GM21825 (cell line): Measurements from ENCODE around the gene SARDH.
"Not testable (repeated sequence)": the region's sequence is repeated elsewhere in the genome, so short reads cannot be mapped to it uniquely, and the experiment has no call there.

Experiments used
- ATAC-seq: cut with Tn5 transposase; IDR thresholded peaks from one replicate; pipeline ENCODE4 v1.9.1; 2021; ENCODE audit warnings: mild to moderate bottlenecking, moderate library complexity; ENCODE audit not compliant: unreplicated experiment

The SARDH gene

DNA sequence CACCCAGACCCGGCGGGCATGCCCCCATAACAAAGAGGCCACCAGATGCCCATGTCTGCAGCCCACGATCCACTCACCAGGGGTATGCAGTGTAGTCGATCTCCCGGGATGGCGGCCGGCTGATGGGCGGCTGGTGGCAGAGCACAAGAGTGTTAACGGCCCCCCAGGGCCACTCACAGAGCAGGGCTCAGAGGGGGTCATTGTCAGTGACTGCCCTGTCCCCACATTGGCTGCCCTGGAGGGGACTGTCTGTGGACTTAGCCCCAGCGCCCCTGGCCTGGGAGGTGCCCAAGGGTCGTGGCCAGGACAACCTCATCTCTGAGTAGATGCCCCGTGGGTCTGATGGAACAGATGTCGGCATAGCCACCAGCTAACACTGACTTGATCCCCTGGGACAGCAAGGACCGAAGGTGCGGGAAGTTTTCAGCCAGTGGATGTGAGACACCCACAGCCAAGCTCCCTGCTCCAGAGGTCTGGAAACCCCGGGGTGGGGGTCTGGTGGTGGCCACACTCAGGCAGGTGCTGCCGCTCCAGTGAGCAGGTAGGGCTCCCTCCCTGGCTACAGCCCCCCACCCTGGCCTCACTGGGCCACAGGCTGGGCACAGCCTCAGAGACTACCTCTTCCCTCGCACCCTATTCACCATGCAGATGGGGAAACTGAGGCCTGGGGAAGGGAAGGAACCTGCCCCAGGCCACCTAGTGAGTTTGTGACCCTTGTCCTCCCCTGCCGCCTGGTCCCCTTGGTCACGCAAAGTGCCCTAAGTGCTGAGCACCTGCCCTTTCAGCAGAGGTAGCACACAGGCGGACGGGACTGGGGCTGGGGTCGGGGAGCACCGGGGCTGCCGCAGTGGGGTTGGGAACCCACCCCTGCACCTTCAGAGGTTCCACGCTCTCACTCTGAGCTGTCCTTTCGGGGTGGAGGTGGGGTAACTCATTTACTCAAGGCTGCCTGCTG lies 38.1 kb upstream of the SARDH start:
- no peak for ATAC-seq

DNA sequence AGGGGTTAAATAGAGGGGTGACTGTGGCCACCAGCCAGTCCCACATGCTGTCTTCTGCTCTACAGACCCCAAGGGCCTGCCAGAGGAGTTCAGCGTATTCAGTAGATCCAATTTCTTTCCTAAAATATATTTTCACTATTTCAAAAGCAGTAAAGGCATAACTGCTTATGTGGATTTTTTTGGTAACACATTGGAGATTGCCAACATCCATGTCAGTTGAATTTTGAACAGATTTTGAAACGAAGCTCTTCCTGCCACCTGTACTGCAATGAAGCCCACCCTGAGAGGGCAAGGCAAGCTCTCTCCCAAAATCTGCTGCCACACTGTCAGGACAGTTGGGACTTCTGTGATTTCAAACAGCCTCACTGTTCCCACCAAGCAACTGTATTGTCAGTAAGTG lies 37.1 kb upstream of the SARDH start:
- ATAC-seq = no peak

DNA sequence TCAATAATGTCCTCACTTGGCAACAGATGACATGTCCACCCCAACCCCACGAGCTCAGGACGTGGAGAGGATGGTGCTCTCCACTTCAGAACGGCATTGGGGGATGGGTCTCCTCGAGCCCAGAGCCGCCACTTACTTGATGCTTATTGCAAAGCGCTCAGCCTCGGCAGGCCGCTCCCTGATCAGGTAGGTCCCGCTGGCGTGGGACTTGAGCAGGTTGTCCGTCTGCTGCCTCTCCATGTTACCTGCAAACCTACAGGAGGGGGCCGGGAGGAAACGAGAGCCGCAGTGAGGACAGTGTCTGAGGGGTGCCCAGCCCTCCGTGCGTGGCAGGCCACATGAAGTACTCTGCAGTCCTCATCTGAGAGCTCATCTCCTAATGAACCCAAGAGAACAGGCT lies 36.6 kb upstream of the SARDH start:
- no peak for ATAC-seq

DNA sequence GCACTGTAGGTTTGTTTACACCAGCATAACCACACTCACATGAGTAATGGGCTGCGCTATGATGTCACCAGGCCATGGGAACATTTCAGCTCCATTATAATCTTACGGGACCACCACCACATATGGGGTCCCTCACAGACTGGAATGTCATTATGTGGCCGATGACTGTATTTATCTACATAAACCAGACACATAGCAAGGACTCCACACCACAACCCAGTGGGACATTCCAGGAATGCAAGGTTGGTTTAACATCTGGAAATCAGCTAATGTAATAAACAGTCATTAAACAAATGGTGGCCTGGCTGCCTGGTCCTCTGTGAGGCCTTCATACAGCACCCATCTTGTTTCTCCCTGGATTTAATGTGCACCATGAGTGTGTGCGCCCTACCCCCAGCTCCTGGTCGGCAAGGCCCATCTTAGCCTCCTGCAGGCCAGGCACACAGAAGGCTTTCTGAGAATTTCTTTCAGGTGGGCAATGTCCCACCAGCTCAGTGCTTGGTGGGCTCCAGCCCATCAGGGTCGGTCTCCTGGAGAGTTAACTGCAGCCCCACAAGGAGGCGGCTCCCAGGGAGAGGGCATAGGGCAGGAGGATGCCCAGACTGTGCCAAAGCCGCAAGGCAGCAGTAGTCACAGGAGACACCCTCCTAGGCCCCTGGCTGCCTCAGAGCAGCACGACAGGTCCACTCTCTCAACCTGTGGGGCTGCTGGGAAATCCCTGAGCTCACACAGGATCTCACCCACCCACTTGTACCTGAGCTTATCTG lies 35.9 kb upstream of the SARDH start:
- no peak for ATAC-seq

DNA sequence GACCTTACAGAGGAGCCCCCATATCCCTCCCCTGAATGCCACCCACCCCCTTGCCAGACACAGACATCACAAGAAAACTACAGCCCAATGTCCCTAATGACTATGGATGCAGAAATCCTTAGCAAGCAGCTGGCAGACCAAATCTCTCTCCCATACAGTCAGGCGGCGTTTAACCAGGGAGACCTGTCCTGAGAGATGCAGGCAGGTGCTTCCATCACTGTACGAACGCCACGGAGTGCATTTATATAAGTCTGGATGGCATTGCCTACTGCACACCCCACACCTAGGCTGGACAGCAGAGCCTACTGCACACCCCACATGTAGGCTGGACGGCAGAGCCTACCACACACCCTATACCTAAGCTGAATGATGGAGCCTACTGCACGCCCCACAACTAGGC lies 34.4 kb upstream of the SARDH start:
- no peak for ATAC-seq

DNA sequence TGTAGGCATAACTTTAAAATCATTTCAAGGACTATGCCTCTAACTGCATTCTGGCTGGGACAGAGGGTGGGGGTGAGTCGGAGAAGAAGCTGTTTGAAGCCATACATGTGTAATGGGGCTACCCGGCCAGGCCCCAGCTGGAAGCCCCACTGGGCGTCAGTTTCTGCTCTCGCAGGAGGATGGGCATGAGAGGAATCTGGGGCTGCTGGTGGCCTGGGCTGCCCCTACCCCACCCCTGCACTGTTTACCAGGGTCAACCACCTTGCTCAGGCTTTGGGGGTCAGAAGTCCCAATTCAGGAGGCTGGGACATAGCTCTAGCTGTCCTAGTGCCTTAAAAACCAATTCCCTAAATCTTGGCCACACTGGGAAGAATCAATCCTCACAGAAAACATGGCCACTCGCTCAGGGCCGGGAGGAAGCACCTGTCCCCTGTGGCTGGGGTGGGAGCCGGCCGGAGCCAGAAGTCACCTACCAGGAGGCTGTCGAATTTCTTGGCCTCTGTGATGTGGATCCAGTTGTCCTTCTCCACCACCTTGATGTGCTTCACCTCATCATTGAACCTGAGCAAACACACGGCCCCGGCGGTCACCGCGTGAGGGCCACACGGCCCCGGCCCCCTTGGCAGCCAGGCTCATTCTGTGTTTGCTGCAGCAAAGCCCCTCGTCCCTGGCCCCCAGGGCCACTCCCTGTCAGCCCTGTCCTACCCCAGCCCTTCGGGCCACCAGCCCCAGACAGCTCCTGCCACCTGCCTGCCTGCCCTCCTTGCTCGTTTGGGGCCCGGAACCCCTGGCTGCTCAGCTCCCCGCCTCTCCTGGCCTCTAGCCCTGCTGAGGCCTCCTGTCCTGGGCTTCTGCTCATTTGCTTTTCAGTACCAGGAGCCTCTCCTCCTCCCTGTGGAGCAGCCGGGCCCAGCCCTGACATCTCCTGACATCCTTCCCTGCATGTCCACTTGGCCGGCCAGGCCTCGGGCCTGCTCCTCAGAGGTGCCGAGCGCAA lies 33.6 kb upstream of the SARDH start:
- ATAC-seq = no peak

DNA sequence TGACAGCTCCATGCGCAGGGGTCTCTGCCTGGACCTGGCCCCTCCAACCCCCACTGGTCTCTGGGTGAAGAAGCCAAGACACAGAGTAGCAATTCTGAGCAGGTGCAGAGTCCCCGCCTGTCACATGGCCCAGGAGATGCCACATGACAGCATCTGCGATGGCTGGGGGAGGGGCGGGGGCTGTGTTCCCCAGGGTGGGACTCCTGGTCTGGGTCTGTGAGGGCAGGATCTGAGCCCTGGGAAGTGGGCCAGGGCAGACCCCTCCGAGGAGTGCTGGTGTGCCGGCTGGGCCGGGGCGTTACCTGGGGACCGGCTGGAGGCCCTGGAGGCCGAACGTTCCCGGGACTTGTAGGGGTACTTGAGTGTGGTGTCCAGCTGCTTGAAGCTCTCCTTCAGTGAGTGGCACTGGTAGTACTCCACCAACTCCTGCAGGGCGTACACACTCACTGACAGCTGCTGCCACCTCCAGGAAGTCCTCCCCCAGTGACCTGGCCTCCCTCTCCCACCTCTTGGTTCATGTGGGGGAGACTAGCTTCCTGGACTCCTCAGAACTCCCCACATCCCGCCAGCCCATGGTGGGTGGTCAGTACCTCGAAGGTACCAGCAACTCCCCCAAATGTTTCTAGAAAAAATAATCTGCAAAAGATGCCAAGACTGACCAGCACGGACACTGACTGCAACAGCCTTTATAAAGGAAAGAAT lies 32.1 kb upstream of the SARDH start:
- ATAC-seq = no peak

DNA sequence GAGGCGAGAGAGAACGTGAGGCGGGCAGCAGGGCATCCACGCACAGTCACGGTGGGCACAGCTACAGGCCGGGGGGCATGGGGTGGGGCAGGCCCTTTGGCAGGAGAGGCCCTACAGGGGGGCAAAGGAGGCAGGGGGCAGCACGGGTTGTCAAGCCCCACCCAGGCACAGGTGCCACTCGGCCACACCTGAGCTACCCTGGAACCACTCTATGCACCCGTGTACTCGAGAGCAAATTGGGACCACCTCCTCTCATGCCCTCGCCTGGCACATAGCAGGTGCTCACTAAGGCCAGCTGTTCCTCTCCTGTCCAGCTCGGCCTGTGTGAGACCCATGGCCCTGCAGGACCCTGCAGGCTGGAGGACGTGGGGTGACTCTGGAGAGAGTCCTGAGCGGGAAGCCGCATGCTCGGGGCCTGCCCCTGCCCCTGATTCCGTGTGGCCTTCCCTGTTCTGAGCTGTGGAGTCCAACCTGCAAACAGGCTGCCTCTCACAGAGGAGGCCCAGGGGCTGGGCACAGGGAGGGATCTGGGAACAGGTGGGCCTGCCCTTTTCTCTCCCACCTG lies 31.4 kb upstream of the SARDH start:
- ATAC-seq = no peak

DNA sequence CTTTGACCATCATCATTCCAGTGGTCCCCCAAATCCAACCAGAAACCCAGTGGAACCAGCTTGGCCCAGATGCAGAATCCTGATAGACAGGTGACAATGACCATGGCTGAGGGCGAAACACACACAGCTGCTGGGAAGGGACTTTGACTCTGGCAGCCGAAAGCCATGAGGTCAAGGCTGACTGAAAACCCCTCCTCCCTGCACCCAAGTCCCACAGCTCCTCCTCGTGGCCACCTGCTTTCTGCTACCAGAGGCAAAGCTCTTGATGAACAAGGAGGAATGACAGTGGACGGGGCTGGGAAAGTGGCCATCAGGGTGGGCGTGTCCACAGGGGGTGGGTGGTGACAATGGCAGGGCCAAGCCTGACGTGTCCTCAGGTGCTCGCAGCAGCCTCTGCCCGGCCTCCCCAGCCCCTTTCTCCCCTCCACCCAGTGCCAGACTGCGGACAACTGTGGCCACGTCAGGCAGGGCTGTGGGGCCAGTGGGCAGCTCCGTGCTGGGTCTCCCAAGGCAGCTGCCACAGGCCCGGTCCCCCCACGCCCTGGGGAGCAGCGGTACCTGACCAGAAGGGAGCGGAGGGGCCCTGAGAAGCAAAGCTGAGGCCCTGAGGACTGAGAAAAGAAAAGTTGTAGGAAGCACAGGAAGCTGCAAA lies 30.8 kb upstream of the SARDH start:
- ATAC-seq = no peak

DNA sequence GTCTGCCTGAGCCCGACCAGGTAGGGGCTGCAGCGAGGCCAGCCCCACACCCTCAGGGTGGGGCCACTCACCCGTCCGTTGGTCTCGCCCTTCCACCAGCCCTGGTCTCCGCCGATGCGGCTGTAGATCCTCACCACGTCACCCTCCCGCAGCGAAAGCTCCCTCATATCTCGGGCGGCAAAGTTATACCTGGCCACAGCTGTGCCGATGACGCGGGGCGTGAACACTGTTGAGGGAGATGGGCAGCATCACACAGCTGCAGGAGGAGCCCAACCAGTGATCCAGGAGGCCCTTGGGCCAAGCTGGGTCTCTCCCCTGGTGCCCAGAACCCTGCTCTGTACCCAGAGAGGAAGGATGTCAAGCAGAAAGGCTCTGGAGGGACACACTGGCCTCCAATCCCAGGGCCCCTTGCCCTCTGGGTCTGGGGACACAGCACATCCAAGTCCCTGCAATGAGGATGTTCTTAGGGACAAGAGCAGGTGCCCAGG lies 30.3 kb upstream of the SARDH start:
- ATAC-seq = no peak

DNA sequence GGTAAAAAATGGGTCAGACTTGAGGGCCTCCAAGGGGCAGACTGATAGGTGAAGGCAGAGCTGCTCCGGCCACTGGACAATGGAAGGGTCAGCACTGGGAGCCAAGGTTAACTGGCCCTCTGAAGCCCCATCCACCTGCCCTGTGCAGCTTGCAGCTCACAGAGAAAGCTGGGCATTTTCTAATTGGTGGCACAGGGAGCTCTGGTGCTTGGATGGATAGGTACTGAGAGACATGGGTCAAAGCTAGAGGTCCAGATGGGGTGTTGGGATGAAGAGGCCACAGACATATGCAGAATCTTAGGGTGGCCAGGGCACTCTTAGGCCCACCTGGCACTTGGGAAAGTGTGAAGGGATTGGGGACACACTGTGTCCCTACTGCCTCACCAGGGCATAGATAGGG lies 29.5 kb upstream of the SARDH start:
- ATAC-seq = no peak

DNA sequence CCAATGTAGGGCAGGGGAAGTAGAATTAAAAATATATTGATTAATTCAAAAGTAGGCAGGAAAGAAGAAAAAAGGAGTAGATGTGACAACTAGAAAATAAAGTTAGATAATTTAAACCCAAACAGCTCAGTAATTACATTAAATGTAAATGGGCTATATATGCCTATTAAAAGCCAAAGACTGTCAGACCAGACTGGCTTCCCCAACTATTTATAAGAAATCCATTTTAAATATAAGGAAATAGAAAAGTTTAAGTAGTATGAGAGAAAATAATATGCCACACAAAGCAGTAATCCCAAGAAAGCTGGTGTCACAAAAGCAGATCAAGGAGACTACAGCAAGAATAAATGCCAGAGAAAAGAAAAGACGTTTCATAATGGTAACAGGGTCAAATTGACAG lies 28.9 kb upstream of the SARDH start:
- ATAC-seq = no peak

DNA sequence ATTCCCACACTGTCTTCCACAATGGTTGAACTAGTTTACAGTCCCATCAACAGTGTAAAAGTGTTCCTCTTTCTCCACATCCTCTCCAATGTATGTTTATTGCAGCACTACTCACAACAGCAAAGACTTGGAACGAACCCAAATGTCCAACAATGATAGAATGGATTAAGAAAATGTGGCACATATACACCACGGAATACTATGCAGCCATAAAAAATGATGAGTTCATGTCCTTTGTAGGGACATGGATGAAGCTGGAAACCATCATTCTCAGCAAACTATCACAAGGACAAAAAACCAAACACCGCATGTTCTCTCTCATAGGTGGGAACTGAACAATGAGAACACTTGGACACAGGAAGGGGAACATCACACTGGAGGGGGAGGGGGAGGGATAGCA lies 28.1 kb upstream of the SARDH start:
- not testable (repeated sequence) for ATAC-seq

DNA sequence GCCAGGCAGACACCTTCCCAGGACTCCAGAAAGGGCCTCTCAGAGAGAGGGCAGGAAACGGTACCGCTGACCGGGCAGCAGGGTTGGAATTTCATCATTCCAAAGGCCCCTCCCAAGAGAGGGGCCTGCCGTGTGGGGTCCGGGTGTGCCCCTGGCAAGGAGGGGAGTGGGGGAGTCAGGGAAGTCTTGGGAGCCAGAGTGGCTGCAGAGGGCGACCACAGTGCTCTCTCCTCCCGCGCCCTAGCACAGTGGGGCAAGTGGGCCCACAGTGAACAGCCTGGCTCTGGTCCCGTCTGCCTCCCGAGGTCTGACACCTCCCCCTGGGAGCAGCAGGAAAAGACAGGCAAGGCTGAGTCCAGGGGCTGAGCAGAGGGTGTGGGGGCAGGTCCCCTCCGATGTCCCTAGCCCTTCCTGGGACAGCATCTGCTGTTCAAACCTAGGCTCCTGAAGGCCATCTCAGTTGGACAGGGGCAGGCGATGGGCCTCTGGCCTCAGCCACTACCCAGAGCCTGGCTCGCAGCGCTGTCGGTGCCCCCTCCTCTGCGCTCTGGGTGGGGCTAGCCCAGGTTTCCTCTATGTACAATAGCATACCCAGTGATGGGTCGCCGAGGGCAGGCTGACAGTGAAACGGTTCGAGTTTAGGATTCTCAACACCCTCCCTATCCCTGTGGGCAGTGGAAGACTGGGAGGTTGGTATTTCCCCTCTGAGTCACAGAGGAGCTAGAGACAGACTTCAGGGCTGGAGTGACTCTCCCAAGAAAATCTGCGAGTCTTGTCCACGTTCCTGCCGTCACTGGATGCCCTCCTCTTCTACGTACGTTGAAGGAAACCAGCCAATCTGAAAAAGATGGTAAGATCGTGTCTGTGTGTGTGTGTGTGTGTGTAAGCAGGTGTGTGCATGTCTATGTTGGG lies 25.4 kb upstream of the SARDH start:
- ATAC-seq = no peak

DNA sequence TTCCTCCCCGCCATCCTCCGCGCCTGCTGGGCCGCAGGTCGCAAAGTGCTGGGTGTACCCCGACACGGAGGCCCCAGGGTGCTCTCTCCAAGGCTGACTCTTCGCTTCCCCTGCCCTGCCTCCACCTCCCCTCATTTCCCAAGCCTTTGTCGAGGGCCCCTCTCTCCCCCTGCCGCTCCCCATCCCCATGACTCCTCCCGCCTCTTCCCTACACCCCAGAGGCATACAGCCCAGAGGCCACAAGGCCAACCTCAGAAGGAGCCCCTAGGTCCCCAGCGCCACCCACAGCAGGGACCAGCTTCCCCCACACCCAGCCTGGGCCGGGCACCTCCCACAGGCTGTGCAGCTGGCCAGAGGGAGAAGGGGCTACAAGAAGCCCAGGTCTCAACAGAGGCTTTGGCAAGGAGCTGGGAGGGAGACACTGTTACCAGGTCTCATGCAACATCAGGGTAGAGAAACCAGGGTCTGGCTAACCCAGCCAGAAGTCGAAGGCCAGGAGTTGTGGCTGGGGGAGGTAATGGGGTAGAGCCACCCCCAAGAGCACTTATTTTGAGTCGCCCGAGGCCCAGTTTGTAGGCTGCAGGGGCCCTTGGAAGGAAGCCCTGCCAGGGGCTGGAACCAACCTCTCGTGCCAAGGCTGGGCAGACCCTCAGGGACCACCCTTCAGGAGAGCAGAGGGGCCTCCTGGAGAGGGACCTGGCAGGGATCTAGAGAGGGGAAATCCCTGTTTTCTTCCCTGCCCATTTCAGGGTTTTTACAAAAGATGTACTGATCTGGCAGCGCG lies 24.5 kb upstream of the SARDH start:
- ATAC-seq = no peak

DNA sequence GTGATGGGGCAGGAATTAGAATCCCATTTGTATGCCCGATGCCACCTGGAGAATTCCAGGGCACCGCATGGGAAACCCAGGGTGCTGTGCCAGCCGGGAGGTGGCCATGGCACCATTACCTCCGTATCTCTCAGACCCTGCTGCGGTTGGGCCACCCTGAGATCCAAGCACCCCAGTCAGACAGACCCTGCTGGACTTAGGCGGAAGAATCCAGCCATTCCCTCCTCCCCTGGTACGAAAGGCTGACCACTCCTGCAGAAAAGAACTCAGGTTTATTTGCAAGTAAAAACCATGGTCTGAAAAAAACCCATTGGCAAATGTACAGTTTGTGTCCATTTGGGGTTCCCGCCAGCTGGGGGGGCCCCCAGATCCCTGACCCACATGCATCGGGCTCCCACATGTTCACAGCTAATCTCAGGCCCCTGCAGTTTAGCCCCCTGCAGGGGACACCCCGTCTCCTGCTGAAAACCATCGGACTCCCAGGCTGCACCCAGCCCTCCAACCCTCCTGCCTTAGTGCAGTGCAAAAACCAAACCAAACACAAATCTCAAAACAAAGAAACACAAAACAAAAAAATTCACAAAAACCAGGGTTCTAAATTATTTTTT lies 23.6 kb upstream of the SARDH start:
- ATAC-seq = no peak

DNA sequence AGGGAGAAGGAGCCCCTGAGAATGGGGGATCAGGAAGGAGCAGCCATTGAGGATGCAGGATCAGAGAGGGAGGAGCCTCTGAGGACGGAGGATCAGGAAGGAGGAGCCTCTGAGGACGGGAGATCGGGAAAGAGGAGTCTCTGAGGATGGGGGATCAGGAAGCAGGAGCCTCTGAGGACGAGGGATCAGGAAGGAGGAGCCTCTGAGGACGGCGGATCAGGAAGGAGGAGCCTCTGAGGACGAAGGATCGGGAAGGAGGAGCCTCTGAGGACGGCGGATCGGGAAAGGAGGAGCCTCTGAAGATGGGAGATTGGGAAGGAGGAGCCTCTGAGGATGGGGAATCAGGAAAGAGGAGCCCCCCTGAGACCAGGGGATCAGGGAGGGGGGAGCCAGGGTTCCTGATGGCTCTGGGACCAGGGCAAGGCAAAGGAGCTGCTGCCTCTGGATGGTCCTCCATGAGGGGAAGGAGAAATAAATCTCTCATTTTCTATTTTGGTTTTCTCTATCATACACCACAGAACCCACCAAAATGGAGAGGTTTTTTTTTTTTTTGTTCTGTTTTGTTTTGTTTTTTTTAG lies 22.6 kb upstream of the SARDH start:
- no peak for ATAC-seq
